ENCODE data around the gene IFIT2.
"Not testable (repeated sequence)": the region's sequence is repeated elsewhere in the genome, so short reads cannot be mapped to it uniquely, and the experiment has no call there.

IFIT2 gene

GRCh38 chr10:89308736-89309135 is 6.9 kb downstream of the IFIT2 start:
- no peak for DNase-seq

DNA sequence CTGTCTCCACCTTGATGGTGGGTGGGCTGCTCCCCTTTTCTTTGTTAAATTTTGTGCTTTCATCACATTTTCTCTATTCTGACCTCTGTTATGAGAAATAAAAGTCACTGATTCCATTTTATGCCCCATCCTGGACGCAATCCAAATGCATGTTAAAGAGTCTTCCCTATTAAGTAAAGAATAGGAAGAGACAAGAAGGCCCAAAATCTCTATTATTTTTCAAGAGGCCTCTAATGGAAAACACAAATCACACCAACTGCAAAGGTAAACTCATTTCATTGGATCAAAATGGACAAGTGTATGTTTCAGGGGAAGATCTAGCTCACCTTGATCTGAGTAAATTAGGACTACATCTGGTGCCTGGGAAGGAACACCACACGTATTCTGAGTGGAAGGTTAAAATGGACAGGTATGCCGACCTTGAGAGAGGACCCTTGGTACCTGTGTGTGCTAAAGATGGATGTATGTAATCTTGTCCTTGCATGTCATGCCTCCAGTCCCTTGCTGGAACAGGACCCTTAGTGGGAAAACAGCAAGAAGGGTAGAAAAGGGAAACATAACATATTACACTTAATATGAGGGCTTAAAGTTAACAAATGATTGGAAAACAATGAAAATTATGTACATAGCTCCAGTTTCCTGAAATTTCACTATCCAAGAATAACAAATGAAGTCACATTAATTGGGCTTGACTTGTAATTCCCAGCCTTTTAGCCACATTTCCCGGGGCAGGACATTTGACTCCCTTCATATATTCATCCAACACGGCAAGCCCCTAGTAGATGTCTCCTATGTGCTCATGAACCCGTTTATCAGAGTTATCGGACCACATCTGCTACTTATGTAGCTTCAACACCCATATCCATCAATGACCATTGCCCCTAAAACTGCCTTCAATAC is 7.6 kb downstream of the IFIT2 start:
- DNase-seq: no peak

DNA sequence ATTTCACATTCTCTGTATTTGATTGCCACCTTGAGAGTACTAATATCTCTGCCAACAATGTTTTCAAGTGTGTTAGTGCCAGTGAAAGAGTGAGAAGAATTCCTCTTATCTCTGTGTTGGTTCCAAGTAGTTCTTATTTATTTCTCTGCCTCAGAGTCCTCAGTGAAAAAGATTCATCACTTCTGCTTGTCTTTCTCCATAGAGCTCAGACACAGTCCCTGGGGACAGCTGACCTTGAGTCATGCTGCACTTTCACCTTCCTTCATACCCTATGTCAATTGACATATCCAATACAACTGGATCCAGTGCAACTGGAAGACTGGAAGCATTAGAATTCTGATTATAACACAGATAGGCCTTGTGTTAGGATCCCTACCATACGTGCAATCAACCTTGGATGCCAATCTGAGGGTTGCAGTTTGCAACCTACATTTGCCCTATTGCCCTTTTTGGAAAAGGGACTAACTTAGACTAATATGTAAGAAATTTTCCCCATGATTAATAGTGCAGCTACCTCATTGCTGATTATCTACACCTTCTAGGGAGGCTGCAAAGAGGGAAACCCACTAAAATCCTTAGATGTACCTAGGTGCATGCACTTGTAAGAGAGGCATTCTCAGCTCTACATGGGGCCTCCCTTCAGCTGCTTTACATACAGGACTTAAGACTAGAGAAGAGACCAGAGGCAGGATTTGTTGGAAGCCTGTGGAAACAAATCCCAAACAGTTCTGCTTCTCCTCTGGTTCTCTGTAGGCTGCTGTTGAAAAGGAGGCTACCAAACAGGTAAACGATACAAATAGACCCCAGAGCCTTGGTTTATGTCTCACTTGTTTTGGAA is 8.4 kb downstream of the IFIT2 start:
- no peak for DNase-seq

GRCh38 chr10:89312973-89313372 is 11.1 kb downstream of the IFIT2 start:
- no peak for DNase-seq

GRCh38 chr10:89314676-89315075 is 12.8 kb downstream of the IFIT2 start:
- DNase-seq: no peak

- not testable (repeated sequence) for DNase-seq
These were observed 16.2 kb downstream of the IFIT2 start for GRCh38 chr10:89318047-89318446.

GRCh38 chr10:89325081-89325480 is 23.2 kb downstream of the IFIT2 start:
- DNase-seq: not testable (repeated sequence)

DNA sequence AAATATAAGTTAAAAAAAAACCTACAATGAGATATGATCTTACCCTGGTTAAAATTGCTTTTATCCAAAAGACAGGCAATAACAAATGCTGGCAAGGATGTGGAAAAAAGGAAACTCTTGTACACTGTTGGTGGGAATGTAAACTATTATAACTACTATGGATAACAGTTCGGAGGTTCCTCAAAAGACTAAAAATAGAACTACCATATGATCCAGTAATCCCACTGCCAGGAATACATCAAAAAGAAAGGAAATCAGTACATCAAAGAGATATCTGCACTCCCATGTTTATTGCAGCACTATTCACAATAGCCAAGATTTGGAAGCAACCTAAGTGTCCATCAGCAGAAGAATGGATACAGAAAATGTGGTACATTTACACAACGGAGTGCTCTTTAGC is 24.0 kb downstream of the IFIT2 start:
- DNase-seq: not testable (repeated sequence)

DNA sequence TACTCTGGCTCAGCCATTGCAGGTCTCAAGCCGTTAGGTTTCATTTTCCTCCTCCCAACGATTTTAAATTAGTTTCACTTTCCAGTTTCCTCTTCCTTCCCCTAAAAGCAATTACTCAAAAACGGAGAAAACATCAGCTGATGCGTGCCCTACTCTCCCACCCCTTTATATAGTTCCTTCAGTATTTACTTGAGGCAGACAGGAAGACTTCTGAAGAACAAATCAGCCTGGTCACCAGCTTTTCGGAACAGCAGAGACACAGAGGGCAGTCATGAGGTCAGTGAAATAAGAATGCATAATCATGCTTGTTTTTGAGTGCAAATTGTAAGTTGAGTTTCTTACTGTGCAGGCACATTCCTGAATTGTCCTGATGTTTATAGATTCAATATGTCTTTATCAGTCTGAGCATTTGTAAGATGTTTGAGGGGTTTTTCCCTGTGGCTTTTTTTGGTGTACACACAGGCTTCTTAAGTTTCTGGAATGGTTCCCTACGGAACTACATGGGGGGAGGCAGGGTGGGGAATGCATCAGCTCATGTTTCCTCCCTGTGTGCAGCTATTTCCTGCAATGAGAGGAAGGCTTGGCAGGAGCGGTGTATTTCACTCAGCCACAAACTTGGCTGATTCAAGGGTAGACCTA is 26.1 kb downstream of the IFIT2 start, which contains the start of gene IFIT3:
IFIT3 (plus strand) TSS at position 195 of the 639 bp plus-strand sequence; CDS start at position 272, 77 bp downstream.
- no peak for DNase-seq

DNA sequence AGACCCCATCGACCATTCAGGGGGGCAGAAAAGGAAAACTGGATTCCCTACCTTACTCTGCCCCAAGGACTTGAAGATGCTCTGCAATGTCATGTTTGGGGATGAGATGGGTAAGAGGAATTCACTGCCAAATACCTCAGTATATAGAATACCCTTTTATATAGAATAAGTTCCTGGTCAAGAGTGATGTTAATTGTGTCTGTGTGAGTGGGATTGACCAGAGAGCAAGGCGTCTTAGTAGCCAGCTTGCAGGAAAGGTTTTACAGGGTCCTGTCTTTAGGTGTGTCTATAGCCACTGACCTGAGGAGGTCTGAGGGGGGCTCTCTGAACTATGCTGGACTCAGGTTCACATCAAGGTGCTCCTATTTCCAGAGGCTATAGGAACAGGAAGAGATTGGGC is 27.3 kb downstream of the IFIT2 start:
- DNase-seq: no peak

DNA sequence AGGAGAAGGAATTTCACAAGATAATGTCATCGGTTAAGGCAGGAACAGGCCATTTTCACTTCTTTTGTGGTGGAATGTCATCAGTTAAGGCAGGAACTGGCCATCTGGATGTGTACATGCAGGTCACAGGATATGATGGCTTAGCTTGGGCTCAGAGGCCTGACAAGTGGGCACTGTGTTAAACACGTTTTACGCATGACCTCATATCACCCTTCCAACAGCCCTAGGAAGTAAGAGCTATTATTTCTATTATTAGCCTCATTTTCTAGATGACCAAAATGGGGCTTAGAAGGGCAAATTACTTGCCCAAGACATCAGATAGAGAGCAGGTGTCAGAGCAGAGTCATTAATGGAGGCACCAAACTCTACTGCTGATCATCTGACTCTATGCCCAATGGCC is 28.2 kb downstream of the IFIT2 start:
- DNase-seq: not testable (repeated sequence)

DNA sequence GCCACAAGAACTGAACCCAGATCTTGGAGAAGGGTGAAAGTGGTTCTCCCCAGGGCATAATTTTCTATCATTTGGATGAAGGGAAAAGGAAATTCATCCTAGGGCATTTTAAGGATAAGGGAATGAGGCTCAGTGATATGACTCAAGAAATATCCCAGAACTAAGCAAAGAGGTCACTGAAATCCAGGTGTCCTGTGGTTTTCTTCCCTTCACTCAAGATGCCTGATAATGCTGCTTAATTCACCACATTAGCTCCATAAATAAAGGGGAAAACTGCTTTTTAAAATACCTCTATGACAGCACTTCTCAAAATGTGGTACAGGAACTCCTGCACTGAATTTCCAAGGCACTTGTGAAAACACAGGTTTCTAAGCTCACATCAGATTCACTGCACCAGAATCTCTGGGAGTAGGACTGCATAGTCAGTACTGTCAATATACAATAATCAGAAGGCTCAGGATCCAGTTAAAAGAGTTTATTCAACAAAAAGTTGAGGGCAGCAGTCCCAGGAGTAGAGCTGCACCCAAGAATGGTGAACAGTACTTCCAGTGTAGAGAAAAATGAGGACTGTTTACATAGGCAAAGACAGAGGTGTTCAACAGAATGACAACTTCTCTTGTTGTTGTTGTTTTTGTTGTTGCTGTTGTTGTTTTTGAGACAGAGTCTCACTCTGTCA is 28.8 kb downstream of the IFIT2 start:
- no peak for DNase-seq

GRCh38 chr10:89331487-89332122 is 29.8 kb downstream of the IFIT2 start:
- DNase-seq: not testable (repeated sequence)

DNA sequence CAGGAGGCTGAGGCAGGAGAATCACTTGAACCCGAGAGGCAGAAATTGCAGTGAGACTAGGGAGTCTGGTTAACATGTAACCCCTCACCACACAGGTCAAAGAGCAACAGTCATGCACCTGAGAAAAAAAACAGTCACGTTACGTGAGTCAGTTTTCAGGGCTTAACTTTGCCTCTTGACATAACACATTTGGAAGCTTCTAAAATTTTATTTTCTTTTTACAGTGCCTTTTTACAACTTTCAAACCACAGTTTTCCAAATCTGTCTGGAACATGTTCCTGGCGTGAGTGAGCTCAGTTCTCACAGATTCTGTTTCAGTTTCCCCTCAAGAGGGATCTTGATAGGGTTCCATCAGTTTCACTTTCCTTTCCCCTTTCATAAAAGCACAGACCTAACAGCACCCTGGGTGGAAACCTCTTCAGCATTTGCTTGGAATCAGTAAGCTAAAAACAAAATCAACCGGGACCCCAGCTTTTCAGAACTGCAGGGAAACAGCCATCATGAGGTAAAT is 30.3 kb downstream of the IFIT2 start:
- DNase-seq: no peak

- DNase-seq: no peak
These were observed 33.4 kb downstream of the IFIT2 start for GRCh38 chr10:89335226-89335625.

GRCh38 chr10:89336241-89336640 is 34.4 kb downstream of the IFIT2 start:
- DNase-seq: no peak

DNA sequence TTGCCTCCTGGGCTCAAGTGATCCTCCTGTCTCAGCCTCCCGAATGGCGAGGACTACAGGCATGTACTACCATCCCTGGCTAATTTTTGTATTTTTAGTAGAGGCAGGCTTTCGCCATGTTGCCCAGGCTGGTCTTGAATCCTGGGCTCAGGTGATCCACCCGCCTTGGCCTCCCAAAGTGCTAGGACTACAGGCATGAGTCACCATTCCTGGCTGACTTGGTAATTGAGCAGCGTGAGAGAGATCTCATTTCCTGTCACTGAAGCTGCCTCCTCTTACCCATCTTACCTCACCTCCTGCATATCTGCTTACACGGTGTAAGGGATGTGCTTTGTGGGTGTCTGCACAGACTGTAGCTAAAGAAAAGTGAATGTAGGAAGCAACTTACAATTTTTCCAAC is 35.6 kb downstream of the IFIT2 start:
- DNase-seq: no peak

- no peak for DNase-seq
These were observed 36.9 kb downstream of the IFIT2 start for GRCh38 chr10:89338713-89339112.

GRCh38 chr10:89339875-89340274 is 38.0 kb downstream of the IFIT2 start:
- no peak for DNase-seq

DNA sequence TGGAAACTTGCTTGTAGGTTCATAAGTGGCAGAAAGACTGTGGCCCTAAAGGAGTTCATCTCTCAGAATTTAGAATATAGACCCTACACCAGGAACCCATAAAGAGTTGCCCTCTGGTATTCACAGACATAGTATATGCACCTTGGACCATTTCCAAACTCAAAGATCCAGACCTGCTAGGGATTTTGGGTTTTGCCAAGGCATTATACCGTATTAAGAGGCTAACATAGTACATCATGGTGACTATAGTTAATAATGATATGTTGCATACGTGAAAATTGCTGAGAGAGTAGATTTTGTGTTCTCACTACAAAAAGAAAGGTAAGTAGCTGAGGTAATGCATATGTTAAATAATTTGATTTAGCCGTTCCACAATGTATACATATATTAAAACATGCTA is 39.8 kb downstream of the IFIT2 start:
- DNase-seq: no peak

GRCh38 chr10:89342206-89342958 is 40.5 kb downstream of the IFIT2 start:
- DNase-seq: peak in 1 of 2 experiments; percentile 3

Measured in NCI-H524 (cell line).